HepG2 (cell line): Measurements from ENCODE around the gene PDLIM5. TPM values are rescaled to one million over a fixed set of nuclear protein-coding genes. Genes with fewer than 3 reads are reported as not detected.

Source experiments
- ATAC-seq: fragments of 200-7000 bp; cut with Tn5 transposase; 3 replicates; pipeline ENCODE4 v1.9.1; 2020; ENCODE audit warnings: mild to moderate bottlenecking, moderate library complexity
- BruUV-seq: library from RNA; stranded (reverse); fragments of 400-500 nt; replicated peaks from 2 replicates; lab custom pipeline; 2021; lab: Mats Ljungman, UMichigan
- CTCF ChIA-PET: fragments of 300-600 bp; formaldehyde crosslinking; extraction: SDS; loops from one replicate; lab custom pipeline; 2021; ENCODE audit warnings: low total read pairs, inconsistent platforms, low intra/inter-chr PET ratio; lab: Yijun Ruan, JAX
- POLR2A ChIA-PET: fragments of 350-600 bp; sonication (Branson Sonifier 250); formaldehyde crosslinking; loops from one replicate; lab custom pipeline; 2020; ENCODE audit warnings: antibody characterized with exemption, inconsistent platforms; lab: Yijun Ruan, JAX
- DNase-seq: peaks from one replicate; pipeline ENCODE4 v3.0.0-alpha.2; 2015; ENCODE audit warnings: low spot score
- FAIRE-seq: peaks from 3 replicates; lab custom pipeline; 2011; peaks lifted over from hg19 to GRCh38; lab: Jason Lieb, UNC
- H2AFZ ChIP-seq: one replicate; pipeline ENCODE4 v1.6.1; 2011; ENCODE audit warnings: low read length, inconsistent platforms
- H3K27ac ChIP-seq: fragments of 300-600 bp; 3 replicates; pipeline ENCODE4 v1.8.0; 2011; ENCODE audit warnings: mixed run types, mild to moderate bottlenecking, mixed read lengths, low read length, inconsistent platforms; ENCODE audit not compliant: insufficient read depth; ENCODE audit errors: extremely low read length
- H3K27me3 ChIP-seq, 2 experiments: fragments of 200-600 bp in 1 of 2; 2 replicates in 1 of 2; 3 replicates in 1 of 2; pipeline versions ENCODE4 v1.6.0 to v1.8.0; 2011; ENCODE audit warnings: low read length in 2 of 2, mild to moderate bottlenecking in 2 of 2, moderate library complexity in 2 of 2, inconsistent platforms in 1 of 2; ENCODE audit not compliant: insufficient read depth in 2 of 2, control insufficient read depth in 1 of 2
- H3K36me3 ChIP-seq, 2 experiments: fragments of 200-600 bp in 1 of 2; replicated peaks in 1 of 2; 2 replicates in 1 of 2; 3 replicates in 1 of 2; pipeline versions ENCODE4 v1.5.1 to v1.8.0; 2011; ENCODE audit warnings: low read length in 2 of 2, inconsistent platforms in 1 of 2; ENCODE audit not compliant: insufficient read depth in 2 of 2, control insufficient read depth in 1 of 2
- H3K4me1 ChIP-seq: 2 replicates; pipeline ENCODE4 v1.5.1; 2012; ENCODE audit warnings: low read length, inconsistent platforms; ENCODE audit not compliant: insufficient read depth
- H3K4me2 ChIP-seq: 2 replicates; pipeline ENCODE4 v1.6.0; 2011; ENCODE audit warnings: low read depth, low read length, inconsistent platforms
- H3K4me3 ChIP-seq, 3 experiments: fragments of 200-600 bp in 1 of 3; sonication (generic), shearing (Covaris generic) in 1 of 3; replicated peaks in 1 of 3; 2 replicates each; pipeline ENCODE4 v1.5.1; 2011 to 2016; ENCODE audit warnings: low read length in 3 of 3, inconsistent platforms in 2 of 3, low read depth in 2 of 3, mild to moderate bottlenecking in 2 of 3, control low read depth in 1 of 3, mixed read lengths in 1 of 3; ENCODE audit not compliant: insufficient read depth in 1 of 3
- H3K79me2 ChIP-seq: one replicate; pipeline ENCODE4 v1.6.1; 2011; ENCODE audit warnings: low read length, inconsistent platforms; ENCODE audit not compliant: insufficient read depth
- H3K9ac ChIP-seq: 2 replicates; pipeline ENCODE4 v1.6.0; 2011; ENCODE audit warnings: mild to moderate bottlenecking, low read depth, low read length, inconsistent platforms; ENCODE audit not compliant: insufficient read depth
- H3K9me3 ChIP-seq: 2 replicates; pipeline ENCODE4 v1.5.1; 2012; ENCODE audit warnings: mild to moderate bottlenecking, low read length
- H4K20me1 ChIP-seq: 2 replicates; pipeline ENCODE4 v1.6.0; 2011; ENCODE audit warnings: inconsistent platforms, mild to moderate bottlenecking, low read length, moderate library complexity; ENCODE audit not compliant: insufficient read depth
- AHDC1 ChIP-seq: sonication (generic); formaldehyde crosslinking; IDR thresholded peaks from 2 replicates; pipeline ENCODE4 v1.5.1; 2020; ENCODE audit warnings: mild to moderate bottlenecking, missing genetic modification reagents, borderline replicate concordance
- AKNA ChIP-seq: sonication (generic); formaldehyde crosslinking; IDR thresholded peaks from 2 replicates; pipeline ENCODE4 v1.4.0; 2020; ENCODE audit warnings: missing genetic modification reagents, borderline replicate concordance
- ASH2L ChIP-seq: fragments of 300-600, 200-600 bp; sonication (generic); IDR thresholded peaks from 2 replicates; pipeline ENCODE4 v1.7.0; 2017; ENCODE audit warnings: low read depth, mild to moderate bottlenecking, moderate library complexity, mixed read lengths, low read length; ENCODE audit not compliant: insufficient read length
- FOXC1 ChIP-seq: sonication (generic); formaldehyde crosslinking; IDR thresholded peaks from 2 replicates; pipeline ENCODE4 v1.8.0; 2022; ENCODE audit warnings: mild to moderate bottlenecking, missing genetic modification reagents, borderline replicate concordance
- KAT7 ChIP-seq: IDR thresholded peaks from 2 replicates; pipeline ENCODE4 v1.6.1; 2018; ENCODE audit warnings: borderline replicate concordance, missing compliant biosample characterization
- MED1 ChIP-seq: sonication (generic); formaldehyde crosslinking; IDR thresholded peaks from 2 replicates; pipeline ENCODE4 v1.4.0; 2020; ENCODE audit warnings: missing genetic modification reagents
- MIXL1 ChIP-seq: IDR thresholded peaks from 2 replicates; pipeline ENCODE4 v1.6.1; 2016
- NR2C2 ChIP-seq: sonication (generic); formaldehyde crosslinking; IDR thresholded peaks from 2 replicates; pipeline ENCODE4 v1.4.0; 2020; ENCODE audit warnings: missing genetic modification reagents, mild to moderate bottlenecking, moderate library complexity, borderline replicate concordance
- ONECUT2 ChIP-seq: sonication (generic); formaldehyde crosslinking; IDR thresholded peaks from 2 replicates; pipeline ENCODE4 v1.4.0; 2020; ENCODE audit warnings: missing genetic modification reagents
- ZBTB10 ChIP-seq: sonication (generic); formaldehyde crosslinking; IDR thresholded peaks from 2 replicates; pipeline ENCODE4 v1.4.0; 2020; ENCODE audit warnings: missing genetic modification reagents, borderline replicate concordance
- ZZZ3 ChIP-seq: sonication (generic); formaldehyde crosslinking; IDR thresholded peaks from 2 replicates; pipeline ENCODE4 v1.4.0; 2020; ENCODE audit warnings: missing genetic modification reagents, mild to moderate bottlenecking, borderline replicate concordance
- WGBS: methylation state at CpG from one replicate; pipeline ENCODE4 v1.1.6; 2017; ENCODE audit warnings: low lambda C conversion rate; 5-methylcytosine and 5-hydroxymethylcytosine counted together
- in situ Hi-C: cut with HindIII; loops from 2 replicates; pipeline ENCODE4 v1.10.0; 2017; ENCODE audit warnings: low pct_unique_long_range_greater_than_20kb; ENCODE audit not compliant: extremely low pct_ligation_motif_present
- intact Hi-C: fragments of 100-400 bp; cut with micrococcal nuclease; formaldehyde crosslinking; loops from one replicate; pipeline ENCODE4 v1.10.0; 2022; ENCODE audit not compliant: unreplicated experiment
- polyA plus RNA-seq, 8 experiments: library from polyadenylated mRNA; depleted of rRNA in 3 of 8; stranded (reverse) in 7 of 8; unstranded in 1 of 8; fragments of >200 nt; fragmentation: Illumina TruSeq in 4 of 8; extraction: Trizol in 4 of 8; gene quantifications; 2 replicates each; pipeline versions ENCODE4 v1.2.1 to v1.2.3, GENCODE V29; 2011 to 2016; ENCODE audit warnings: low read depth in 4 of 8, missing spikeins in 1 of 8, mixed read lengths in 1 of 8; ENCODE audit not compliant: insufficient read depth in 1 of 8
- total RNA-seq, 5 experiments: library from RNA; depleted of rRNA; stranded (reverse); fragments of >200 nt; fragmentation: Illumina TruSeq; extraction: Trizol; gene quantifications; 2 replicates each; pipeline ENCODE4 v1.2.3, GENCODE V29; 2016; ENCODE audit warnings: low read depth in 1 of 5

Gene PDLIM5
- total and polyA plus RNA-seq, 2 of the 13 experiments (the other 11 are each of a cell fraction or from before 2014, with no cell fraction given), result 52.8 to 119 TPM

GRCh38 chr4:94419956-94420355, 31.8 kb upstream of the PDLIM5 start:
- no TSS peak for BruUV-seq
- WGBS, result 10% methylated on average over 3 of the region's 3 CpGs
- in situ Hi-C loops, result no loop called here
- DNase-seq, result peak; percentile 76
- H3K27ac ChIP-seq, result peak overlapping the region; percentile 29
- CTCF ChIA-PET, result no interaction called here
- intact Hi-C loops, result loop anchor here (10.0 kb wide), 1 partner anchor 145 kb away; no protein-coding TSS in a partner anchor
- POLR2A ChIA-PET, result no interaction called here
- no peak overlapping the region; a peak in 1 of 6 replicates for H3K4me3 ChIP-seq
- no peaks in the 10 kb centered on the region for H3K27me3 ChIP-seq
- H4K20me1 ChIP-seq, result no peaks in the 10 kb centered on the region
- no peaks in the 10 kb centered on the region for H3K9me3 ChIP-seq
- ATAC-seq, result peak; percentile 98
- H3K9ac ChIP-seq, result no peak overlapping the region
- H3K36me3 ChIP-seq, result no peaks in the 10 kb centered on the region
- FAIRE-seq, result peak; percentile 76
- H3K4me2 ChIP-seq, result peak overlapping the region; percentile 43
- no peaks in the 10 kb centered on the region for H3K79me2 ChIP-seq
- H3K4me1 ChIP-seq, result peaks cover 44% of the 10 kb centered on the region
- no peak overlapping the region for H2AFZ ChIP-seq
- TF ChIP-seq FOXC1 (CRISPR knock-in tag) (no peak), ZZZ3 (CRISPR knock-in tag) (no peak), KAT7 (CRISPR knock-in tag) (no peak), ASH2L (peak; percentile 36), AHDC1 (CRISPR knock-in tag) (peak; percentile 70; the same call in 1 of the 2 replicates), MED1 (peak; percentile 39; the same call in 1 of the 2 replicates), AKNA (CRISPR knock-in tag) (no peak), NR2C2 (CRISPR knock-in tag) (no peak), MIXL1 (CRISPR knock-in tag) (peak; percentile 78; the same call in 1 of the 2 replicates), ONECUT2 (CRISPR knock-in tag) (no peak), ZBTB10 (no peak)
